Measurements from ENCODE around the gene ETV3.

- TF ChIP-seq CTCF (IDR thresholded peaks at IDR 0.05) (no peak), POLR2A (IDR thresholded peaks at IDR 0.05) (no peak)
These were observed 37.8 kb upstream of the ETV3 start for GRCh38 chr1:157176016-157176415.
